Sciatic nerve (tissue), 2 donors: ENCODE results near the gene CYP26C1. TPM values are rescaled to one million over a fixed set of nuclear protein-coding genes. Genes with fewer than 3 reads are reported as not detected.

Experiments
- ATAC-seq: fragments of 200-7000 bp; cut with Tn5 transposase; one replicate; pipeline ENCODE4 v1.9.1; 2020; ENCODE audit warnings: mild to moderate bottlenecking, moderate library complexity
- DNase-seq: peaks from one replicate; pipeline ENCODE4 v3.0.0-alpha.2; 2020; ENCODE audit warnings: low spot score
- intact Hi-C: fragments of 100-400 bp; cut with DNase I; formaldehyde crosslinking; loops from one replicate; pipeline ENCODE4 v1.14.2; 2022
- total RNA-seq: library from RNA; stranded (reverse); fragmentation: NEBNext Ultra II Directional; extraction: Animal tissue kit (Norgen Biotek cat#: 25700); gene quantifications from one replicate; pipeline ENCODE4 v1.2.1, GENCODE V29; 2021
- donor health status: DM: no; HTN: no; CAD: no.
- donor health status: DM: no; HTN: no; CAD: no.

CYP26C1 gene, protein sequence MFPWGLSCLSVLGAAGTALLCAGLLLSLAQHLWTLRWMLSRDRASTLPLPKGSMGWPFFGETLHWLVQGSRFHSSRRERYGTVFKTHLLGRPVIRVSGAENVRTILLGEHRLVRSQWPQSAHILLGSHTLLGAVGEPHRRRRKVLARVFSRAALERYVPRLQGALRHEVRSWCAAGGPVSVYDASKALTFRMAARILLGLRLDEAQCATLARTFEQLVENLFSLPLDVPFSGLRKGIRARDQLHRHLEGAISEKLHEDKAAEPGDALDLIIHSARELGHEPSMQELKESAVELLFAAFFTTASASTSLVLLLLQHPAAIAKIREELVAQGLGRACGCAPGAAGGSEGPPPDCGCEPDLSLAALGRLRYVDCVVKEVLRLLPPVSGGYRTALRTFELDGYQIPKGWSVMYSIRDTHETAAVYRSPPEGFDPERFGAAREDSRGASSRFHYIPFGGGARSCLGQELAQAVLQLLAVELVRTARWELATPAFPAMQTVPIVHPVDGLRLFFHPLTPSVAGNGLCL
- total RNA-seq: 0.85 TPM

DNA sequence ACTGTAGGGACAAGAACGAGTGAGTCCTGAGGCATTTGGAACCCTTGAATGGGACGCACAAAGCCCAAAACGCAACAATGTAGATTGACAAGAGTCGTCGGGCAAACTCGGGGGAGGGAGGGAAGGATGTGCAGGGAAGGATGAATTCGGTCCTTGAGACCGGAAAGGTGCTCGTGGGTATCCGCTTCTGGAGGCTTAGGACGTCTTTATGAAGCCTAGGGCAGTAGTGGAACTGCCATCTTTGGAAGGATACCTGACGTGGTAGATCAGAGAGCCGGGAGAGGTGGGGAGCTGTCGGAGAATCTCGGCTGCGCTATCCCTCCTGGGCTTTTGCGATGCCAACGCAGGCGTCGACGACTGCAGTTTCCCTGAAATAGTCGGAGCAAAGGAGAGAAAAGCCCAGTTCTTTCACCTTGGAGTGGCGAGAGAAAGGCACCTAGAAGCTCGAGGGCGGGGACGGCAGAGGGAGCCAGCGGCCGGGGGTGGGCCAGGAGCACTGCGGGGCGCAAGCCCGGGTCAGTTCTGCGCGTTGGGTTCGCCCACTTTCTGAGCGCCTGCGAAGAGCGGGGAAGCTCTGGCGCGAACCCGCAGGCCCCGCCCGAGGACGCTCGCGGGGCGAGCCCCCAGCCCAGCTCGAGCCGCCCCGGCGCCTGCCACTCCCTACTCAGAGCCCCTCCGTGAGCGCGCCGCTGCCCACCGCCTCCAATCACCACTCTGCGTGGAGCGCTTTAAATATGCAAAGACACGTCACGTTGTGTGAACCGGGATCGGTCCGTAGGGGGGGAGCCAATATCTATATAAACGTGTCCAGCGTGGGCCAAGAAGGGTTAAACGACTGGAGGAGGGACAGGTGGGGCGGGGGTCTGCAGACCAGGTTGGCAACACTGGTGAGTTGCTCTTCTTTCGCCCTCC lies at the start of gene CYP26C1:
CYP26C1 (plus strand) TSS at position 824 of the 912 bp plus-strand sequence. CDS start 466 bp downstream, outside the sequence.
- DNase-seq (no peak), ATAC-seq (no peak)

GRCh38 chr10:93015722-93016121 lies 44.9 kb upstream of the CYP26C1 start:
- intact Hi-C loops: no loop called here
- ATAC-seq (no peak), DNase-seq (no peak)

More for the DNA sequence above, at the start of gene CYP26C1:
- intact Hi-C loops: no loop called here

DNA sequence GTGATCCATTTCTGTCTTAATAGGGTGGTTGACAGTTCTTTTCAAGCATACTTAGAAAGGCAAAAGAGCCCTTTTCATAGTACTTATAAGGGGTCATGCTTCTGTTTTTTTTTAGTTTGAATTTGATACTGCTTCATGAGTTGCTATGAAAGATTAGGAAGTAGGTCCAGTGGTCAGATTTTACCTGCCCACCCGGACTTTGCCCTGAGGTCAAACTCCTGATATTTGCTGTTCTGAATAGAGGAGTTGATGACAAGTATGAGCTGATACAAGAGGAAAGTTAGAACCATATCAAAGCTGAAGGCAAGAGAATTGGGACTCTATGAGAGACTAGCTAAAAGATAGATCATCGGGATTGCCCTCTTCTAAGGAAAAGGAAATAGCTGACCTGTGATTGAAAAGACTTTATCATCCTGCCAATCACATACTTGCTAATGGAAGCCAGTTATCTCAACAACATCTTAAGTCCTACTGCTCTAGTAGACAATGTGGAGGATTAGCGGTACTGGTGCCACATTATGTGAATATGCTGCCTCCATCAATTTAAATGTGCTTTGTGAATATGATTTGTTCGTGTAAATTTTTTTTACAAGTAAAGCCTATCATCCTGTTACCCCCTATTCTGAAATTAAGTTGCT lies 37.5 kb upstream of the CYP26C1 start:
- ATAC-seq: no peak
- DNase-seq: no peak
- intact Hi-C loops: no loop called here

DNA sequence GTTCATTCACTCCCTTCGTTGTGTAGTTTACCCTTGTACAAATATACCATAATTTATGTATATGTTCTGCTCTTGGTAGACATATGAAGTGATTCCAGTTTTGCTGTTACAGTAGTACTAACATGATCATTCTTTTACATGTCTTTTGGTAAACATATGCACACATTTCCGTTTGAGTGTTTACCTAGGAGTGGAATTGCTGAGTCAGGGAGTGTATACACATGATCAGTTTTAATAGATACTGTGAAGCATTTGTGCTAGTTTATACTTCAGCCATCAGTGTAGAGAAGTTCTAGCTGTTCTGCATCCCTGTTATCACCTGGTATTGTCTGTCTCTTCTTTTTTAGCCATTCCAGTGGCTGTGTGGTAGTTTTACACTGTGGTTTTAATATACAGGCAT lies 34.5 kb upstream of the CYP26C1 start:
- no peak for DNase-seq

DNA sequence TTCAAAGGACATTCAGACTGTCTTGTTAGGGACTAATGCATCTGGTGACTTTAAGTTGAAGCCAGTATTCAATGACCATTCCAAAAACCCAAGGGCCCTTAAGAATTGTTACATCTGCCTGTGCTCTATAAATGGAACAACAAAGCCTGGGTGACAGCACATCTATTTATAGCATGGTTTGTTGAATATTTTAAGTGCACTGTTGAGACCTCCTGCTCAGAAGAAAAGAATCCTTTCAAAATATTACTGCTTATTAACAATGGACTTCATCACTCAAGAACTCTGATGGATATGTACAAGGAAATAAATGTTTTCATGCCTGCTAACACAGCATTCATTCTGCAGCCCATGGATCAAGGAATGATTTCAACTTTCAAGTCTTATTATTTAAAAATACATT lies 33.1 kb upstream of the CYP26C1 start:
- ATAC-seq (no peak), DNase-seq (no peak)
- intact Hi-C loops: no loop called here

More for the DNA sequence above, 34.5 kb upstream of the CYP26C1 start:
- ATAC-seq: no peak
- intact Hi-C loops: no loop called here

GRCh38 chr10:93028883-93029282 lies 31.7 kb upstream of the CYP26C1 start:
- ATAC-seq (no peak), DNase-seq (no peak)
- intact Hi-C loops: no loop called here

GRCh38 chr10:93030409-93030808 lies 30.2 kb upstream of the CYP26C1 start:
- no peak for ATAC-seq
- intact Hi-C loops: no loop called here
- DNase-seq: no peak

- intact Hi-C loops: no loop called here
- DNase-seq: no peak
- no peak for ATAC-seq
Observed at GRCh38 chr10:93032105-93032808, 28.3 kb upstream of the CYP26C1 start.

- intact Hi-C loops: no loop called here
- DNase-seq: no peak
- ATAC-seq: no peak
Observed at GRCh38 chr10:93032809-93033137, 27.8 kb upstream of the CYP26C1 start.

DNA sequence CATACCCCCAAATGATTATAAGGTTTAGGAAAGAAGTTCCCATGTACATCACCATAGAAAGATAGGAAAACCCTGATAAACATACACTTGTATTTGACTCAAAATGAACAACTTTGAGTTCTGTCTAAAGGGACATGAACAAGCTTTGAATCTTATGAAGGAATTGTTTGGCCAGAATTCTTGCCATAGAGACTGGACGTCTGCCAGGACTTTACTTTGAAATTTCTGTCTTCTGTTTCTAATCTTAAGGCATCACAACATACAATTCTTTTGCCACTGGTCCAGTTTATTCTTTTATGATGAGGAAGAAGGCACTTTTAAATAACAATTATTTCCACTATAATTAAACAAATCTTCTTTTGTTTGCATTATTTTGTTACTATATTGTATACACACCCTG lies 26.2 kb upstream of the CYP26C1 start:
- DNase-seq (no peak), ATAC-seq (no peak)
- intact Hi-C loops: no loop called here

- intact Hi-C loops: no loop called here
- ATAC-seq (no peak), DNase-seq (no peak)
Observed at GRCh38 chr10:93039110-93039509, 21.5 kb upstream of the CYP26C1 start.

DNA sequence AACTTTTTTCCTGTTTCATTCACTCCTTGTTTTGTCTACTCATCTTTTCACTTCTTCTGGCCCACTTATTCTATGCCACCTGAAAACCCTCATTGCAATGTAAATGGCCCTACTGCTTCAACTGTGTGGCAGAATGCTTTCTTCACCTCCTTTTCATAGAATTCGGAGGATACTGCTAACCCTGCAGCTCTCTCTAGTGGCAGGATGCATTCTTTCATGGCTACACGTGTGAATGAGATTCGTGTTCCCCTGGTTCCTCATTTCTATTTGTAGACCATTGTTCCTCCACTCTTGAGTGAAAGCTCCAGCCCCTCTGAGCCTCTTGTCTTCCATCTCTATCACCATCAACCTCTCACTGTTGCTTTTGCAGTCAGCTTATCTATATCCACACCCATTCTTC lies 20.9 kb upstream of the CYP26C1 start:
- DNase-seq: no peak
- intact Hi-C loops: no loop called here
- no peak for ATAC-seq

GRCh38 chr10:93054486-93054885 lies 6.1 kb upstream of the CYP26C1 start:
- ATAC-seq (no peak), DNase-seq (no peak)
- intact Hi-C loops: no loop called here

- no peak for DNase-seq
- intact Hi-C loops: no loop called here
- no peak for ATAC-seq
Observed at GRCh38 chr10:93058139-93058538, 2.5 kb upstream of the CYP26C1 start.

DNA sequence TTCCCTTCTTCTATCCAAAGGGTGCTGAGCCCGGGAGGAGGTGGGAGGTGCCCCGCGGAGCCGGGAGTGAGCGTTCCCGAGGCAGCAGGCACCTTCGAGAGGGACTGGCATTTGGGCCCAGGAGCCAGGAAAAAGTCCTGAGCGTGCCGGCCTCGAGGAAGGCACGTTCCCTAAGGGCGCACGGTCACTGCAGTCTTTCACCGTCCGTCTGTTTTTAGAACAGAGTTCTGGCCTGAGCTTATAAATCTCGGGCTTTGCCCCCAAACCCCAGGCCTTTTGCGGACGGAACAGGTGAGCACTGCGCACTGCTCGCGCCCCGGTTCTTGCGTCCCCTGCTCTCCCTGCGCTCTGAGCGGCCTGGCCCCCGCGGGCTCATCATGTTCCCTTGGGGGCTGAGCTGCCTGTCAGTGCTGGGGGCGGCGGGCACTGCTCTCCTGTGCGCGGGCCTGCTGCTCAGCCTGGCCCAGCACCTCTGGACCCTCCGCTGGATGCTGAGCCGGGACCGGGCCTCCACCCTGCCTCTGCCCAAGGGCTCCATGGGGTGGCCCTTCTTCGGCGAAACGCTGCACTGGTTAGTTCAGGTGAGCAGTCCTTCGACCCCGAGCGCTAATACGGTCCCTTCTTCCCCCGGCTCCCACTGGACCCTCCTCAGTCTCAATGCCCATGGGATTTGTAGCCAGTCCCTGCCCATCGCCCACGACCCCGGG lies 442 bp downstream of the CYP26C1 start:
- no peak for ATAC-seq
- intact Hi-C loops: no loop called here
- no peak for DNase-seq

GRCh38 chr10:93061594-93062513 lies 1.3 kb downstream of the CYP26C1 start:
- ATAC-seq (peak; percentile 59), DNase-seq (no peak)
- intact Hi-C loops: no loop called here

- peak; percentile 35 for ATAC-seq
- no peak for DNase-seq
- intact Hi-C loops: no loop called here
Observed at GRCh38 chr10:93062514-93063143, 2.0 kb downstream of the CYP26C1 start.
